Chondrocyte (in vitro differentiated cells): ENCODE measurements around the gene MGAT4A. TPM values are rescaled to one million over a fixed set of nuclear protein-coding genes. Genes with fewer than 3 reads are reported as not detected.
A peak's percentile ranks its signal among the peaks of the same experiment; 100 is the strongest.

Experiments
- DNase-seq: peaks from one replicate; pipeline ENCODE4 v3.0.0; 2021; ENCODE audit warnings: mixed read lengths, low spot score
- H3K27ac Mint-ChIP-seq: one replicate; pipeline ENCODE4 v1.8.0; 2021; ENCODE audit warnings: mild to moderate bottlenecking, moderate library complexity, mixed read lengths; ENCODE audit not compliant: unreplicated experiment
- H3K27me3 Mint-ChIP-seq: 2 replicates; pipeline ENCODE4 v1.8.0; 2021; ENCODE audit warnings: low read depth, mixed read lengths
- H3K36me3 Mint-ChIP-seq: 2 replicates; pipeline ENCODE4 v1.8.0; 2021; ENCODE audit warnings: low read depth, mixed read lengths
- H3K4me1 Mint-ChIP-seq: 2 replicates; pipeline ENCODE4 v1.8.0; 2021; ENCODE audit warnings: low read depth, mild to moderate bottlenecking, mixed read lengths
- H3K4me3 Mint-ChIP-seq: one replicate; pipeline ENCODE4 v1.8.0; 2021; ENCODE audit warnings: mild to moderate bottlenecking, moderate library complexity, mixed read lengths; ENCODE audit not compliant: unreplicated experiment
- H3K9me3 Mint-ChIP-seq: 2 replicates; pipeline ENCODE4 v1.8.0; 2021; ENCODE audit warnings: low read depth, mixed read lengths
- CTCF ChIP-seq: fragments of 200-600 bp; sonication (generic); IDR thresholded peaks from 2 replicates; pipeline ENCODE4 v1.5.0; 2021; ENCODE audit warnings: antibody characterized with exemption, mild to moderate bottlenecking, moderate library complexity
- total RNA-seq: library from RNA; stranded (reverse); gene quantifications from 3 replicates; pipeline ENCODE4 v1.2.1, GENCODE V29; 2021

MGAT4A gene
- total RNA-seq, 1 donor from 2014 or later: 2.1 TPM

DNA sequence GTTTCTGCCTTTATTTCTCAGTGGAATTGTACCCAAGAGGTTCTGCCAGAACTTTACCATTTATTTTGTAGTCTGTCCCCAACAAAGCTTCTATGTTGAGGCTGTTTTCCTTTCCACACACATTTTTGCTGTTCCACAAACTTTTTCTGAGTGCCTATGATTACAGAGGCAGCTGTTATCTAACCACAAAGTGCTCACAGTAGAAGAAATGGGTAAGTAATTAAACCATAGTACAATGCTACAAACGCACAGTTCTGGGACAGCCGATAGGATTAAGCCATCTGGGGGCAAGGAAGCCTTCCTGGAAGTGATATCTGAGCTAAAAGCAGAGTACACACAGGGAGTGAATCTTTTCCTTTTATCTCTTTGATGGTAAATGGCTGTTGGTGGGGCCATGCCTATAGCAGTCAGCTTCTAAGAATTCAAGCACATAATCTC, 3.9 kb upstream of the MGAT4A start:
- H3K36me3 Mint-ChIP-seq: no peaks in the 10 kb centered on the region
- H3K9me3 Mint-ChIP-seq: no peaks in the 10 kb centered on the region
- TF ChIP-seq CTCF: no peak
- H3K4me3 Mint-ChIP-seq: no peak overlapping the region
- peaks cover 5% of the 10 kb centered on the region for H3K4me1 Mint-ChIP-seq
- no peak overlapping the region for H3K27ac Mint-ChIP-seq
- DNase-seq: no peak
- peaks cover 43% of the 10 kb centered on the region for H3K27me3 Mint-ChIP-seq

- H3K4me1 Mint-ChIP-seq: peaks cover 5% of the 10 kb centered on the region
- no peak overlapping the region for H3K27ac Mint-ChIP-seq
- no peaks in the 10 kb centered on the region for H3K9me3 Mint-ChIP-seq
- H3K36me3 Mint-ChIP-seq: no peaks in the 10 kb centered on the region
- no peak for TF ChIP-seq CTCF
- no peak for DNase-seq
- H3K4me3 Mint-ChIP-seq: no peak overlapping the region
- peaks cover 42% of the 10 kb centered on the region for H3K27me3 Mint-ChIP-seq
Measured at GRCh38 chr2:98734162-98734561, 3.2 kb upstream of the MGAT4A start.

- Mint-ChIP-seq H3K4me3 (no peak overlapping the region), H3K27ac (no peak overlapping the region), H3K9me3 (no peaks in the 10 kb centered on the region), H3K36me3 (no peaks in the 10 kb centered on the region), H3K4me1 (peaks cover 7% of the 10 kb centered on the region), H3K27me3 (peaks cover 35% of the 10 kb centered on the region)
- DNase-seq: no peak
- TF ChIP-seq CTCF: no peak
Measured at GRCh38 chr2:98732430-98733051, 1.6 kb upstream of the MGAT4A start.

GRCh38 chr2:98731894-98732349, 990 bp upstream of the MGAT4A start:
- peaks cover 39% of the 10 kb centered on the region for H3K27me3 Mint-ChIP-seq
- H3K27ac Mint-ChIP-seq: no peak overlapping the region
- no peaks in the 10 kb centered on the region for H3K9me3 Mint-ChIP-seq
- no peaks in the 10 kb centered on the region for H3K36me3 Mint-ChIP-seq
- DNase-seq: no peak
- peaks cover 7% of the 10 kb centered on the region for H3K4me1 Mint-ChIP-seq
- peak overlapping the region; percentile 68 for H3K4me3 Mint-ChIP-seq
- TF ChIP-seq CTCF: no peak

- Mint-ChIP-seq H3K27me3 (peaks cover 38% of the 10 kb centered on the region), H3K9me3 (no peaks in the 10 kb centered on the region), H3K4me1 (peaks cover 7% of the 10 kb centered on the region), H3K4me3 (no peak overlapping the region), H3K36me3 (no peaks in the 10 kb centered on the region), H3K27ac (no peak overlapping the region)
- no peak for TF ChIP-seq CTCF
- no peak for DNase-seq
Measured at GRCh38 chr2:98730707-98731040, 258 bp downstream of the MGAT4A start.
